ENCODE results near the gene SMURF2.

DNA sequence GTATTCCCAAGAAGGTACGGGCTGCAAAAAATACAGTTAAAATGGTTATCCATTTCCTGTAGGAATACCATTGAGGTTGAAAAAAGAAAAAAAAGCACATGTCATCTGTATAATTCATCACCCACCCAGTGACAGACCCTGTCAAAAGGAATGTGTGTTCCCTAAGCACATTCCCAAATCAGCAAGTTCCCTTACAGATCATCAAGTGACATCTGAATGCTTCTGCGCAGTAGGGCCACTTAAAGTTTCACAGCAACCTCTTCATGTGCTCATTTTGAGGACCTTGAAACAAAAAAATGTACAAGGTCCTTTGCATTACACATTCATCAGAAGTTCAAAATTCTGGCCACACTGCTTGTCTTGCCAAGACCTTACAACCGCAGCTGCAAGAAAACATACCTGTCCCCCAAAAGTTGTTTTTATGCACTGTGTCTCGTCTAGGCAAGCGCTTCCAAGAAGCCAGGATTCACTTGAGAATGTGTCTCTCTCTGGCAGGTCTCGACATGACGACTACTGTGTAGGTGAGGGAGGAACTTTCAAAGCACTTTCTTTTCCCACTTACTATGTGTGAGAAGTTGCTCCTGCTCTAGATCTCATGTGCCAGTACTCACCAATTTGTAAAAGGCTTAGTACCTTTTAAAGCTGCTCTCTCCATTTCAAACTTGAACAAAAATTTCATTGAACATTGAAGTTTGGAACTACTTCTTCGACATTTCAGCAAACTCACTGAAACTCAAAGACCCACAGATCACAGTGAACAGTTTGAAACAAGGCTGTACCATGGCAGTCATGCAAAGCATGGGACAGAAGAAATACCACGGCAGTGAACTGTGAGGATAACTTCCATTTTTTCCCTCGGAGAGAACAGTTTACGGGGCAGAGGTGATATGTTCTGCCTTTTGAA lies 161.0 kb downstream of the SMURF2 start:
- TF ChIP-seq POLR2A (IDR thresholded peaks at IDR 0.05) = no peak
- TF ChIP-seq CTCF (IDR thresholded peaks at IDR 0.05) = no peak

All from ovary (tissue), 3 donors.